ENCODE results near the gene TFEB.

DNA sequence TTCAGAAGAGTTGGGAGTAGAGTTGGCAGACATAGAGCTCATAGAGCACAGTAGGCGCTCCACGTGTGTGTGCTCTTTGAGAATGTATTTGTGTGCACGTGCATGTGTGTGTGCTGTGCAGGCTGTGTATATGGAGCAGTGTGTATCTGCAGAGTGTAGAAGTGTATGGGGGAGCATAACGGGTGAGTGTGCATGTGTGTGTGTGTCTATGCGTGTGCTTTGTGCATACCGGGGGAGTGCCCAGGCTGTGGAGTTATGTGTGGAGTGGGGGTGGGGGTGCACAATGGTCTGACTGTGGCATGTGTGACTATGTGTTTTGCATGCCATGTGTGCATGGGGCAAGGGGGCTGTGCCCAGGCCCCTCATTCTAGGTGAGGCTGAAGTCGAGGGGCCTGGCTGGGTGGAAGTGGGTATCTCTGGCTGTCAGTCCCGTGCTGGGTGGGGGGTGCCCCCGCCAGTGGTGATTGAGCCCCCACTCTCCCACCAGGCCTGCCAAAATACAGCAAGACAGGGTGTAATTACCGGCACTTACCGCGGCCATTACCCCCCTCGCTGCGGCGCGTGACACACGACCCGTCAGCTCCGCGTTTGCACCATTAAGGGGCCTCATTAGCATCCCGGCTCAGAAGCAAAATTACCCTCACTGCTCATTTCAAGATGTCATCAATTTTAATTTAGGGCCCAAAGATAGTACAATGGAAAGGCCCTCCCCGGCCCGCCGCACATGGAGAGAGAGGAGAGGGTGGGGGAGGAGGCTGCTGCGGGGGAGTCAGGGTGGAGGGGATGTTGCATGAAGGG is 58.1 kb downstream of the TFEB start:
- TF ChIP-seq, protein P1, sequence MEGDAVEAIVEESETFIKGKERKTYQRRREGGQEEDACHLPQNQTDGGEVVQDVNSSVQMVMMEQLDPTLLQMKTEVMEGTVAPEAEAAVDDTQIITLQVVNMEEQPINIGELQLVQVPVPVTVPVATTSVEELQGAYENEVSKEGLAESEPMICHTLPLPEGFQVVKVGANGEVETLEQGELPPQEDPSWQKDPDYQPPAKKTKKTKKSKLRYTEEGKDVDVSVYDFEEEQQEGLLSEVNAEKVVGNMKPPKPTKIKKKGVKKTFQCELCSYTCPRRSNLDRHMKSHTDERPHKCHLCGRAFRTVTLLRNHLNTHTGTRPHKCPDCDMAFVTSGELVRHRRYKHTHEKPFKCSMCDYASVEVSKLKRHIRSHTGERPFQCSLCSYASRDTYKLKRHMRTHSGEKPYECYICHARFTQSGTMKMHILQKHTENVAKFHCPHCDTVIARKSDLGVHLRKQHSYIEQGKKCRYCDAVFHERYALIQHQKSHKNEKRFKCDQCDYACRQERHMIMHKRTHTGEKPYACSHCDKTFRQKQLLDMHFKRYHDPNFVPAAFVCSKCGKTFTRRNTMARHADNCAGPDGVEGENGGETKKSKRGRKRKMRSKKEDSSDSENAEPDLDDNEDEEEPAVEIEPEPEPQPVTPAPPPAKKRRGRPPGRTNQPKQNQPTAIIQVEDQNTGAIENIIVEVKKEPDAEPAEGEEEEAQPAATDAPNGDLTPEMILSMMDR (IDR thresholded peaks at IDR 0.05), result no peak
- TF ChIP-seq EP300 (IDR thresholded peaks at IDR 0.05), result no peak
- no peak for TF ChIP-seq POLR2A (IDR thresholded peaks at IDR 0.05)

Measured in ovary (tissue), 3 donors.